HEK293 (cell line): ENCODE measurements around the gene TARS3.

Experiments used
- ATF2 ChIP-seq: fragments of 450-650 bp; formaldehyde crosslinking; IDR thresholded peaks from 2 replicates; pipeline ENCODE4 v1.5.1; 2016; ENCODE audit warnings: missing biosample characterization, missing genetic modification characterization, low read depth
- CTCF ChIP-seq: fragments of 450-650 bp; formaldehyde crosslinking; IDR thresholded peaks from 2 replicates; pipeline ENCODE4 v1.5.1; 2016; ENCODE audit warnings: missing biosample characterization, missing genetic modification characterization
- YY1 ChIP-seq: fragments of 450-650 bp; formaldehyde crosslinking; IDR thresholded peaks from 2 replicates; pipeline ENCODE4 v1.5.1; 2018; ENCODE audit warnings: missing biosample characterization, missing genetic modification characterization
- ZBTB17 ChIP-seq: fragments of 450-650 bp; formaldehyde crosslinking; IDR thresholded peaks from 2 replicates; pipeline ENCODE4 v1.5.1; 2016; ENCODE audit warnings: missing biosample characterization, missing genetic modification characterization
- ZBTB26 ChIP-seq: fragments of 450-650 bp; formaldehyde crosslinking; optimal IDR thresholded peaks from 2 replicates; pipeline ENCODE3; 2016; ENCODE audit warnings: missing biosample characterization, mild to moderate bottlenecking, missing genetic modification characterization
- ZIC2 ChIP-seq: fragments of 450-650 bp; formaldehyde crosslinking; IDR thresholded peaks from 2 replicates; pipeline ENCODE4 v1.5.1; 2016; ENCODE audit warnings: missing biosample characterization, missing genetic modification characterization
- ZNF23 ChIP-seq: fragments of 450-650 bp; formaldehyde crosslinking; IDR thresholded peaks from 2 replicates; pipeline ENCODE4 v1.5.1; 2016; ENCODE audit warnings: missing biosample characterization, missing genetic modification characterization, borderline replicate concordance
- ZNF488 ChIP-seq: fragments of 450-650 bp; formaldehyde crosslinking; IDR thresholded peaks from 2 replicates; pipeline ENCODE4 v1.5.1; 2016; ENCODE audit warnings: missing biosample characterization, missing genetic modification characterization
- ZNF510 ChIP-seq: fragments of 450-650 bp; formaldehyde crosslinking; IDR thresholded peaks from 2 replicates; pipeline ENCODE4 v1.5.1; 2018; ENCODE audit warnings: mild to moderate bottlenecking, missing genetic modification characterization, missing biosample characterization; ENCODE audit not compliant: insufficient replicate concordance

GRCh38 chr15:101646672-101647071 lies 77.6 kb downstream of the TARS3 start:
- no peak for TF ChIP-seq CTCF (tag by site-specific recombination)
- no peak for TF ChIP-seq ATF2
- no peak for TF ChIP-seq ZNF488 (tag by site-specific recombination)
- TF ChIP-seq ZBTB17 (tag by site-specific recombination): no peak
- no peak for TF ChIP-seq YY1
- no peak for TF ChIP-seq ZBTB26 (tag by site-specific recombination)
- no peak for TF ChIP-seq ZNF510 (tag by site-specific recombination)
- TF ChIP-seq ZIC2 (tag by site-specific recombination): no peak
- TF ChIP-seq ZNF23 (tag by site-specific recombination): no peak
